ENCODE measurements around the gene MYBPC2.
A peak's percentile ranks its signal among the peaks of the same experiment; 100 is the strongest.

The MYBPC2 gene

DNA sequence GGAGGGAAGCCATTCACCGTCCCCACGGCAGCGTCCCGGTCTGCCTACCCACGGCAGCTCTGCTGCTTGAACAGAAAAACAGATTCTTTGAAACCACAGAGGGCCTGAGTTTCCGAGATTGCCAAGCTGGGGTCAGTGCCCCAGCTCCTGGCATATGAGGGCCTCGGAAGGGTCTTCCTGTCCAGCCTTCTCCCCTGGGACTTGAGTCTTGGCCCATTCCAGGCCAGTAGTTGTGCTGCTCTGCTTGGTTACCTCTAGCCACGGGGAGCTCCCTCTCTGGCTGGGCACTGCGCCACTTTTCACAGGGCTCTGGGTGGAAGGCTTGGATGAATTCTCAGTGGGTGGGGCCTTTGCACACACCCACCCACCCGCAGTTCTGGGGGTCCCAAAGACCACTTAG is 22.6 kb upstream of the MYBPC2 start:
- no peak for DNase-seq

DNA sequence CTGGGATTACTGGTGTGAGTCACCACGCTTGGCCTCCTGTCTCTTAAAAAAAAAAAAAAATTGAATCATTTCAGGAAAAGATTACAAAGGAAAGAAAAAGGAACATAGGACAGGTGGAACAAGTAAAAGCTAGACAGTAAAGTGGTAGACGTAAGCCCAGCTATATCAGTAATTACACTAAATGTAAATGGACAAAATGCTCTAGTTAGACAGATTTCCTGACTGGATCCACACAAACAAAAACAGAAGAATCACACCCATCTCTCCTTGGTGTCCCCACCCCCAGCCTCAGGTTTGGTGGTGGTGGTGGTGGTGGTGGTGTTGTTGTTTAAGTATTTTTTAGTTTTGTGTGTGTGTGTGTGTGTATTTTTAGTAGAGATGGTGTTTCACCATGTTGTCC is 20.3 kb upstream of the MYBPC2 start:
- no peak for DNase-seq

DNA sequence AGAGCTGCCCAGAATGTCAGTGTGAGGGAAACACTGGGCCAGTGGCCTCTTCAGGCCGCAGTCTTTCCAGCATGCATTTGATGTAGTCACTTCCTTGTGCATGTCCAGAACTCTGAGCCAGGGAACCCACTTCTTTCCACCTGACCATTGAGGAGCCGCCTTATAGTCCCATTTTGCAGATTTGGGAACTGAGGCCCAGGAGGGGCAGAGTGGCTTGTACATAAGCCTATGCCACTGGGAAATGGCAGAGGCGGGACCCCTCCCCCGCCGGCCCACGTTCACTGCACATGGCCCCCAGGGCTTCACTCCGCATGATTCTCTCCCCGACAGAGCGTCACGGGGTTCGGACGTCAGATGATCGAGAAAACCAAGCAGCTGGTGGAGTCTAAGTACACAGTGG is 19.6 kb upstream of the MYBPC2 start:
- no peak for DNase-seq

DNA sequence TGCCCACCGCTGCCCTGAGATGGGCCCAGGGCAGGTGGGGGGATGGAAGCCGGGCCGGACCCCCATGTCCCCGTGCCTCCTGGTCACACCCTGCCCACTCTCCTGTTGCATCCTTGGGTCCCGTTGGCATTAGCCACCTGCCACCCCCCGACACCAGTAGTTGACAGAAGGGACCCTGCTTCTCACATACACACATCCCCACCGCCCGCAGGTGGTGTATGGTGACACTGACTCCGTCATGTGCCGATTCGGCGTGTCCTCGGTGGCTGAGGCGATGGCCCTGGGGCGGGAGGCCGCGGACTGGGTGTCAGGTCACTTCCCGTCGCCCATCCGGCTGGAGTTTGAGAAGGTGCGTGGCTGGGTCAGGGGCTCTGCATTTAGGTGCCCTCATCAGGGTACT is 19.2 kb upstream of the MYBPC2 start:
- DNase-seq, result no peak

DNA sequence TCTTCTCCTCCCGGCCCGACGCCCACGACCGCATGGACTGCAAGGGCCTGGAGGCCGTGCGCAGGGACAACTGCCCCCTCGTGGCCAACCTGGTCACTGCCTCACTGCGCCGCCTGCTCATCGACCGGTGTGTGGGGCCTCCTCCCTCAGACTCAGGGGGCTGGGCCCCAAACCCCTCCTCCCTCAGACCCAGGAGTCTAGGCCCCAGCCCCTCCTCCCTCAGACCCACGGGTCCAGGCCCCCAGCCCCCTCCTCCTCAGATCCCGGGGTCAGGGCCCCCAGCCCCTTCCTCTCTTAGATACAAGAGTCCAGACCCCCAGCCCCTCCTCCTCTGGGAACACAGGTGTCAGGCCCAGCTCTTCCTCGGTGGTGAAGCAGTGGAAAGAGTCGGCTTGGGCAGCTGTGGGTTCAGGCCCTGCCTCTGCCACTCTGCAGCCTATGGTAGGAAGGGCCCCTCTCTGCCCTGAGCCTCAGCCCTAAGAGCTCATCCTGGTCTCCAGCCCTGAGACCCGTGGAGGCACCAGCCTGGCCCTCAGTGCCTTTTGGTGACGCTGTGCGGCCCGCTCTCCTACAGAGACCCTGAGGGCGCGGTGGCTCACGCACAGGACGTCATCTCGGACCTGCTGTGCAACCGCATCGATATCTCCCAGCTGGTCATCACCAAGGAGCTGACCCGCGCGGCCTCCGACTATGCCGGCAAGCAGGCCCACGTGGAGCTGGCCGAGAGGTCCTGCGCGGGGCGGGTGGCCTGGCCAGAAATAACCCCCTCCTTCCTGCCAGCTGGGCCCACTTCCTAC is 17.6 kb upstream of the MYBPC2 start:
- DNase-seq, result peak; percentile 2

DNA sequence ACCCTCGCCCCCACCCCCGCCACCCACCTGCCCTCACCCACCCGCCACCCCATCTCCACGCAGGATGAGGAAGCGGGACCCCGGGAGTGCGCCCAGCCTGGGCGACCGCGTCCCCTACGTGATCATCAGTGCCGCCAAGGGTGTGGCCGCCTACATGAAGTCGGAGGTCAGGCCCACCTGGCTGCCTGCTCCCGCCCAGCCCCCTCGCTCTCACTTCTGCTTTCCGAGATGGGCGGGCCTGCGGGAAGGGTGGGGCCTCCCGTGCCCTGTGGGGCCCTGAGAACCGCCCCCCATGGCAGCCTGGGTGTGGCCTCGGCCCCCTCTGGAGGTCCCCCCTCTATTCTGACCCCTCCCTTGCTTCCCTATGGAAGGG is 17.0 kb upstream of the MYBPC2 start:
- no peak for DNase-seq

DNA sequence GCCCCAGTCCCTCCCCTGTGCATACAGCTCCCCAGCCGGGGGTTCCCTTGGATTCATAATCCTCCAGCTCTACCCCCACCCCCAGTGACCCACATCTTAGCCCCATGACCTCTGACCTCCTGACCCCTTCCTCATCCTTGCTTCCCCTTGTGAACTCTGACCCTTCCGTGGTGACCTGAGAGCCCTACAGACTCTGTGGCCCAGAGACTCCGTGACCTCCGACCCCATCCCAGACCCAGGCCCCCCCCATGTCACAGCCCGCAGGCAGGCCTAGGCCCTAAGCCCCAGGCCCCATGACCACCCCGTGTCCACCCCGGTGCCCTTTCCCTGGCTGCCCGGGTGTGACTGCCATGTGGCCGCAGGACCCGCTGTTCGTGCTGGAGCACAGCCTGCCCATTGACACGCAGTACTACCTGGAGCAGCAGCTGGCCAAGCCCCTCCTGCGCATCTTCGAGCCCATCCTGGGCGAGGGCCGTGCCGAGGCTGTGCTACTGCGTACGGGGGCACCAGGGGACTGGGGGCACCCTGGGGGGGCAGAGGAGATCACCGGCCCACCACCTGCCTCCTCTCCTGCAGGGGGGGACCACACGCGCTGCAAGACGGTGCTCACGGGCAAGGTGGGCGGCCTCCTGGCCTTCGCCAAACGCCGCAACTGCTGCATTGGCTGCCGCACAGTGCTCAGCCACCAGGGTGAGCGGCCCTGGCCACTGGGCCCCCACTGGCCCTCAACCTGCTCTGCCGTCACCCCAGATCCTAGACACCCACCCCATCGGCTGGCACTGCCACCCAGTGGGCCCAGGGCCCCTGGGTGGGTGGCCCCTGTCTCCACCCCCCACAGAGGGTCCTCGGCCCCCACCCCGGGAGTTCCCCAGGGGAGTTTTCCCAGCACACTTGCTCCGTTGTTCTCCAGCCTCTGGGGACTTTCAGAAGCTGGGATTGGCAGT is 16.4 kb upstream of the MYBPC2 start:
- DNase-seq, result no peak

DNA sequence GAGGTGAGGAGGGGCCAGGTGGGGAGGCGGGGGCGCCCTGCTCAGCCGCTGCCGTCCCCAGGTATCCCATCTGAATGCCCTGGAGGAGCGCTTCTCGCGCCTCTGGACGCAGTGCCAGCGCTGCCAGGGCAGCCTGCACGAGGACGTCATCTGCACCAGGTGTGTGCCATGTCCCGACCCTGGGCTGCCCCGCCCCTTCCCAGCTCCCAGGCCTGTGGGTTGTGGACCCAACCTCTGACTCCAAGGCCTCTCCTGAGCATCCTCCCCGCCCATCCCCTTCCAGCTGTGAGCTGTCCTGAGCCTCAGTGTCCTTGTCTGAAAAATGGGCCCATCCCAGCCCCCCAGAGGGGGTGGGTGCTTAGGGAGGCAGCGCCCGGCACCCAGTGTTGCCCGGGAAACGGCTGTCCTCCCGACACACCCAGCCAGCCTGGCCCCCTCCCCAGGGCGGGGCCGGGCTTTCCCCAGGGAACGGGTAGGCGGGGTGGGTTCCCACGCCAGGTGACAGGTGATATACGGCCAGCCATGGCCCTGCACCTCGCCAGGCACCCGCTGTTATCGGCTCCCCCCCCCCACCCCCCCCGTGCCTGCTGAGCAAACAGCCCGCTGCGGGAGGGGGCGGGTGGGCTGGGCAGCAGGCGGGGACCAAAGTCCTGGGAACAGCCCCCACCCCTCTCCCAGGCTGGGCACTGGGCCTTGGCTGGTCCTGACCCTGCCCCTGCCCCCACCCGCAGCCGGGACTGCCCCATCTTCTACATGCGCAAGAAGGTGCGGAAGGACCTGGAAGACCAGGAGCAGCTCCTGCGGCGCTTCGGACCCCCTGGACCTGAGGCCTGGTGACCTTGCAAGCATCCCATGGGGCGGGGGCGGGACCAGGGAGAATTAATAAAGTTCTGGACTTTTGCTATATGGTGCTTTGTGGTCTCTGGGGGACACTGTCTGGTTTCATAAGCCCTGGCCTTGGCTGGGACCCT is 15.3 kb upstream of the MYBPC2 start:
- no peak for DNase-seq

DNA sequence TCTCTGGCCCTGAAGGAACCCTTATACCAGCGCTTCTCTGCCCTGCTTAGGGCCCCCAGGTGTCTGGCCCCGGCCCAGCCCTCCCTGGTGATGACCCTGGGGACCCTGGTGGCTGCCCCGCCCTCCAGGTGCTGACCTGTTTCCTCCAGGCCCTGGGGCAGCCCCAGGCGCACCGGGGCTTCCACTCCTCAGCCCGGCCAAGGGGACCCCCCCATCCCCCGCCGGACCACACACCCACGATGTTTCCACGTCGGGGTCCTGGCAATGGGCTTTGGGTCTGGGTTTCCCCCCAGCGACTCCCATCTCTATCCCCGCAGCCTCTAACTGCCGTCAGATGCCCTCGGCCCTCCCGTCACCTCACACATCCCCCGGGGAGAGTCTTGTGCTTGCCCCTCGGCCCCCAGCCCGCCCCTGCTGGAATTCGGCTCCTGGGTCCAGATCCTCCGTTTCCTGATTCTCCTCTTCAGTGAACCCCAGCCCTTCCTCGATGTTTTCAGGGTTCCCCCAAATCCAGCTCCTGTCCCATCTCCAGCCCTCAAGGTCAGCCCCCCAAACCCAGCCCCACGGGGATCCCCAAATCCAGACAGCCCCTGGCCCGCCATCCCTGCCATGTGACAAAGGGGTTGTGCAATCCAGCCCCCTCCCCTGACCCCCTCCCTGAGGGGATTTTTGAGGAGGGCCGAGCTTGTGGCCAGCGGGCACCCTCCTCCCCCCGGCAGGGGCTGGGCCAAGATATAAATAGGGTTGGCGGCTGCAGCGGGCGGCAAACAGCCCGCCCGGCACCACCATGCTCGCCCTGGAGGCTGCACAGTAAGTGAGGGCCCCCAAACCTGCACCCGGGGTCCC is 14.3 kb upstream of the MYBPC2 start, which contains the start of gene SPIB:
Gene SPIB, plus strand, starts transcription at position 763 of the 846 bp plus-strand sequence. Its CDS starts 25 bp downstream, at position 788.
- no peak for DNase-seq

DNA sequence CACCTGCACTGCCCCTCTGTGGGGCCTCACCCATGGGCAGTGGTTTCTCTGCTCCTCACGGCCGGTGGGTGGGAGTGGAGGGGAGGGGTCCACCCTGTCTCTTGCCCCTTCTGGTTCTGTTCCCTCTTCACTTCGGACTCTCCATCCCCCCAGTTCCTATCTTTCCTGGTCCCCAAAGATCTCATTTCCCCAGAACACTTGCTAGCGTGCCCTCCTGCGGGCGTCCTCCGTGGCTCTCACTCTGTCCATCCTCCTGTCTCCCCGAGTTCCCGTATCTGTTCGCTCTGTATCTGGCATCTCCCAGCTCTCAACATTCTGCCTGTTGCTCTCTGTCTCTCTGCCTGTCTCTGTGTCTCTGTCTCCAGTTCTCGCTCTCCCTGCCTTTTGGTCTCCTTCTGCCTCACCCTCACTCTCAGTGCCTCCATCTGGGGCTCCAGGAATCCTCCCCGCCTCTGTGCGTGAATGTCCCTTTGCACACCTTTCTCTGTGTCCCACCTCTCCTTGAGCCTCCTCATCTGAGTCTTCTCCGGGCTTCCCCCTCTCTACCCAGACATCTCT is 13.6 kb upstream of the MYBPC2 start:
- no peak for DNase-seq

DNA sequence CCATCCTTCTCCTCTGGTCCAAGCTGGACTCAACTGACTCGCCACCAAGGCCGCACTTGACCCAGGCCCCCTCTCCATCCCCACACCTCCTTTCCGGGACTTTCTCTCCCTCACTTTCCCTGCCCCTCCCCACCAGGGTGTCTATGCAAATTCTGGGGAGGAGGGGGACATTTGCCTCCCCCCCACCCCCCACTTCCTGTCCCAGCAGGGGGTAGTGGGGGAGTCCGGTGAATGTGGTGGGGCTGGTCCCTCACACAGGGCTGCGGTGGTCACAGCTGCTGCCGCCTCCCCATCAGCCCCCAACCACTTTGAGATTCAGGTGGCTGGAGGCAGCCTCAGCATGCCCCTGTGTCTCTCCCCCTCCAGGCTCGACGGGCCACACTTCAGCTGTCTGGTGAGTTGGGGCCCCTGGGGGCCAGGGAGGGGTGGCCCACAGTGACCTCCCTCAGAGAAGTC is 13.1 kb upstream of the MYBPC2 start:
- DNase-seq, result no peak

DNA sequence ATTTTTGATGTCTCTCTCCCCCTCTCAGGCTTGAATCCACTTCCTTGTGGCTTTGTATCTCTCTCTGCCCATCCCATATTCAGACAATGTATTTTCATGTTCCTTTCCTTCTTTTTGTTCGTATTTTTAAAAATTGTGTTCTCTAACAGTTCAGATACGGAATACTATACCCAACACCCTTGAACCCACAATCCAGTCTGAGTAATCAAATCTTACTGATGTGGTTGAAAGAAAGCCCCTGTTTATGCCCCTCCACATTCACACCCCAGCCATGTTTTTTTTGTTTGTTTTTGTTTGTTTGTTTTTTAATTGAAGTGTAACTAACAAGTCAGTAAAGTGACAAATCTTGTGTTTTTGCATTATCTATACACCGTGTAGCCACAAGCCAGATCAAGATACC is 12.6 kb upstream of the MYBPC2 start:
- DNase-seq, result no peak

DNA sequence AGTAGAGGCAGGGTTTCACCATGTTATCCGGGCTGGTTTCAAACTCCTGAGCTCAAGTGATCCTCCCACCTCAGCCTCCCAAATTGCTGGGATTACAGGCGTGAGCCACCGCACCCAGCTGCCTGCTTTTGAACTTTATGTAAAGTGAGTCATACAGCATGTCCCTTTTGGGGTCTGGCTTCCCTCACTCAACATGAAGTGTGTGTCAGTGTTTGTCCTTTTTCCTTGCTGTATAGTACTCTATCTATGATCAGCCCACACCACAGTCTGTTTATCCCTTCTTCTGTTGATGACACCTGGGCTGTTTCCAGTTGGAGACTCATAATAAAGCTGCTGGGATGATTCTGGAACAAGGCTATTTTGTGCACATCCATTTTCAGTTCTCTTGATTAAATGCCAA is 11.9 kb upstream of the MYBPC2 start:
- DNase-seq, result no peak

DNA sequence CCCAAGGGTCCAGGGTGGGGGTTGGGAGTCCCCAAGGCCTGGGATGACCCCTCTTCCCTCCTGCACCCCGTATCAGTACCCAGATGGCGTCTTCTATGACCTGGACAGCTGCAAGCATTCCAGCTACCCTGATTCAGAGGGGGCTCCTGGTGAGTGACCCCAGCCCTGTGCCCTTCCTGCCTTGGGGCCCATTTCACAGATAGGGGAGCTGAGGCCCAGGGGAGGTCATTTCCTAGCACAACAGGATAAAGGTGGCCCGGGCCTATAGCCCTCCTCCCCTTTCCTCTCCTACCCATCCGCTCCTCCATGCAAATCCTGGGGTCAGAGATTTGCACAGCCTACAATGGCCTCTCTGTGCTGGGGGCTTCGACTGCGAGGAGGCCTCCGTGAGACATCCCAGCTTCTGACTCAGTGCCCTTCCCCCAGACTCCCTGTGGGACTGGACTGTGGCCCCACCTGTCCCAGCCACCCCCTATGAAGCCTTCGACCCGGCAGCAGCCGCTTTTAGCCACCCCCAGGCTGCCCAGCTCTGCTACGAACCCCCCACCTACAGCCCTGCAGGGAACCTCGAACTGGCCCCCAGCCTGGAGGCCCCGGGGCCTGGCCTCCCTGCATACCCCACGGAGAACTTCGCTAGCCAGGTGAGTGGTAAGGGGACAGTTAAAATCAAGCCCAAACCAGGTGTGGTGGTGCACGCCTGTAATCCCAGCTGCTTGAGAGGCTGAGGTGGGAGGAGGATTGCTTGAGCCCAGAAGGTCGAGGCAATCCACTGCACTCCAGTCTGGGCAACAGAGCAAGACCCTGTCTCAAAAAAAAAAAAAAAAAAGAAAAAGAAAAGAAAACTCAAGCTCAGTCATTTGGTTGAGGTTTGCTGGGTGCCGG is 10.1 kb upstream of the MYBPC2 start:
- DNase-seq, result no peak

DNA sequence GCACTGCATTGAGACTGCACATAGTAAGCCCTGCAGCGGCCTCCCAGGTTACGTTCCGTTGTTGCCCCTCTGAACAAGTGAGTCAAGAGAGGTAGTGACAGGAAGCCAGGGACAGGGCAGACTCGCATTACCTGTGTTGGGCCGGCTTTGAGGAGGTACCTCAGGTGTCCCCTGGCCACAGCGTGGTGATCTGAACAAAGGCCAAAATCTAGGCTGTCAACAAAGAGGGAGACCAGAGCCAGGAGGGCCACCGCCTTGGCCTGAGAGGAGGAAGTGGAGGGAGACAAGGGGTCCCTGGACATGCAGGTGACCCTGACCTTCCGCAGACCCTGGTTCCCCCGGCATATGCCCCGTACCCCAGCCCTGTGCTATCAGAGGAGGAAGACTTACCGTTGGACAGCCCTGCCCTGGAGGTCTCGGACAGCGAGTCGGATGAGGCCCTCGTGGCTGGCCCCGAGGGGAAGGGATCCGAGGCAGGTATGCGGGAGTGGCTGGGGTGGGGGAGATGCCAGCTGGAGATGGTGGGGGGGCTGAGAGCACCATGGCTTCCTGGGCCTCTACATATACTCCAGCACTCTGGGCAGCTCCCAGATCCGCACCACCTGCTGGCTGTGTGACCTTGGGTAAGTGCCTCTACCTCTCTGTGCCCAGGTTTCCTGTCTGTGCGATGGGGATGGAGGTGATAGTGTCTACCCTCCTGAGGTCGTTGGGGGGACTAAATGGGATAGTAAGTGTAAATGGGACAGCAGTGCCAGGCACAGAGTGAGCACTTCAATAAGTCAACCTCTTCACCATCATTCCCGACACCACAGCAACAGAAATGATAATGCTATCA is 9.2 kb upstream of the MYBPC2 start:
- DNase-seq, result no peak

DNA sequence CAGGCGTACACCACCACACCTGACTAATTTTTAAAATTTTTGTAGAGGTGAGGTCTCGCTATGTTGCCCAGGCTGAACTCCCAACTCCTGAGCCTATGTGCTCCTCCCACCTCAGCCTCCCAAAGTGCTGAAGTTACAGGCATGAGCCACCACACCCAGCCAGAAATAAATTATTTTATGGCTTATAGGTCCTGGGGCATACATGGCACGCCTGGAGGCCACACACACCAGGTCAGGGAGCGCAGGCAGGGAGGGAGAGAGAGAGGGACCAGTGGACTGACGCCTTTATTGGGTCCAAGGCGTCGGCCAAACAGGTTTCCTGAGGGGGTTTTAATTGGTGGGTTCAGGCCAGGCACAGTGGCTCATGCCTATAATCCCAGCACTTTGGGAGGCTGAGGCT is 7.1 kb upstream of the MYBPC2 start:
- DNase-seq, result no peak

DNA sequence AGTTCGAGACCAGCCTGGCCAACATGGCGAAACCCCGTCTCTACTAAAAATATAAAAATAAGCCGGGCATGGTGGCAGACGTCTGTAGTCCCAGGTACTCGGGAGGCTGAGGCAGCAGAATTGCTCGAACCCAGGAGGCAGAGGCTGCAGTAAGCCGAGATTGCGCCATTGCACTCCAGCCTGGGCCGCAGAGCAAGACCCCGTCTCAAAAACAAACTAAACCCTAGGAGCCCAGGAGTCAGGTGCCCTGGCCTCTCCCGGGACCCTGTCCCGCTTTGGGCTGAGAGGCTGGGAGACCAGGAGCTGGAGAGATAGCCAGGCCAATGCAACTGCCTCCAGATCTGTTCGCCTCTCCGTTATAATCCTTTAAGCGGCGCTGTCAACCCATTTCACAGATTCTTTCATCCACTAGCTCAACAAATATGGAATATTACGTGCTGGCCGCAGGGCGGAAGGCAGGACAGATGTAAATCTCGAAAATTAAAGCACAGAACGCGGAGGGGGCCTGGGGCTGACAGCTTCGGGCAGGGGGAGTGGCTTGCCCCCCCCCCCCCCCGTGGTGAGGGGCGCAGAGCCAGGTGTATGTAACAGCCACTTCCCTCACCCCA is 5.3 kb upstream of the MYBPC2 start:
- no peak for DNase-seq

DNA sequence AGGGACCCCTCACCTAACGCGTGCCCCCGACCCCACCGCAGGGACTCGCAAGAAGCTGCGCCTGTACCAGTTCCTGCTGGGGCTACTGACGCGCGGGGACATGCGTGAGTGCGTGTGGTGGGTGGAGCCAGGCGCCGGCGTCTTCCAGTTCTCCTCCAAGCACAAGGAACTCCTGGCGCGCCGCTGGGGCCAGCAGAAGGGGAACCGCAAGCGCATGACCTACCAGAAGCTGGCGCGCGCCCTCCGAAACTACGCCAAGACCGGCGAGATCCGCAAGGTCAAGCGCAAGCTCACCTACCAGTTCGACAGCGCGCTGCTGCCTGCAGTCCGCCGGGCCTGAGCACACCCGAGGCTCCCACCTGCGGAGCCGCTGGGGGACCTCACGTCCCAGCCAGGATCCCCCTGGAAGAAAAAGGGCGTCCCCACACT is 4.7 kb upstream of the MYBPC2 start:
- no peak for DNase-seq

All from NCI-H1694 treated with DMSO at 0.1 percent for 48 hours (cell line).